Activated naive CD4-positive, alpha-beta T cell treated with anti-CD3 and anti-CD28 coated beads, Interleukin-2, amount 50 U/mL, for 72 hours (primary cell): ENCODE data around the gene FCHSD2. TPM values are rescaled to one million over a fixed set of nuclear protein-coding genes. Genes with fewer than 3 reads are reported as not detected.
"Not testable (repeated sequence)": the region's sequence is repeated elsewhere in the genome, so short reads cannot be mapped to it uniquely, and the experiment has no call there.

Experiments
- ATAC-seq, 2 donors: fragments of 150-1000 bp; cut with Tn5 transposase; 2 replicates each; pipeline ENCODE4 v1.10.0; 2021; ENCODE audit warnings: mild to moderate bottlenecking in 2 of 2, moderate library complexity in 2 of 2
- DNase-seq, 2 donors: peaks; one replicate each; pipeline ENCODE4 v3.0.0; 2021 to 2022; ENCODE audit warnings: low spot score in 2 of 2
- H3K27ac Mint-ChIP-seq, 2 donors: one replicate each; pipeline ENCODE4 v1.8.0; 2022; ENCODE audit warnings: mild to moderate bottlenecking in 2 of 2, mixed read lengths in 2 of 2
- H3K36me3 Mint-ChIP-seq, 2 donors: one replicate each; pipeline ENCODE4 v1.8.0; 2022; ENCODE audit warnings: mixed read lengths in 2 of 2
- H3K9me3 Mint-ChIP-seq, 2 donors: one replicate each; pipeline ENCODE4 v1.8.0; 2022; ENCODE audit warnings: mixed read lengths in 2 of 2
- total RNA-seq, 2 donors: library from RNA; stranded (reverse); gene quantifications; one replicate each; pipeline ENCODE4 v1.2.3, GENCODE V29; 2022

The FCHSD2 gene
- total RNA-seq, 2 donors from 2014 or later = 10.3 to 32.4 TPM

- no peaks in the 10 kb centered on the region for H3K36me3 Mint-ChIP-seq
- ATAC-seq (no peak), DNase-seq (no peak)
- H3K27ac Mint-ChIP-seq = peak overlapping the region in 1 of 2 donors; percentile 12
- no peaks in the 10 kb centered on the region for H3K9me3 Mint-ChIP-seq
Observed at GRCh38 chr11:72927380-72927779, 214.7 kb downstream of the FCHSD2 start.

GRCh38 chr11:72926076-72926475 is 216.0 kb downstream of the FCHSD2 start:
- Mint-ChIP-seq H3K27ac (peak overlapping the region in 1 of 2 donors; percentile 63), H3K9me3 (no peaks in the 10 kb centered on the region), H3K36me3 (no peaks in the 10 kb centered on the region)
- ATAC-seq (no peak), DNase-seq (no peak)

- H3K36me3 Mint-ChIP-seq = no peaks in the 10 kb centered on the region
- ATAC-seq (no peak), DNase-seq (no peak)
- no peaks in the 10 kb centered on the region for H3K9me3 Mint-ChIP-seq
- no peak overlapping the region for H3K27ac Mint-ChIP-seq
Observed at GRCh38 chr11:72925656-72926055, 216.5 kb downstream of the FCHSD2 start.

- Mint-ChIP-seq H3K9me3 (no peaks in the 10 kb centered on the region), H3K36me3 (no peaks in the 10 kb centered on the region), H3K27ac (no peak overlapping the region)
- ATAC-seq (no peak), DNase-seq (no peak)
Observed at GRCh38 chr11:72924568-72925190, 217.4 kb downstream of the FCHSD2 start.

GRCh38 chr11:72921028-72921716 is 220.9 kb downstream of the FCHSD2 start:
- no peaks in the 10 kb centered on the region for H3K9me3 Mint-ChIP-seq
- ATAC-seq (no peak), DNase-seq (no peak)
- no peak overlapping the region for H3K27ac Mint-ChIP-seq
- H3K36me3 Mint-ChIP-seq = no peaks in the 10 kb centered on the region

GRCh38 chr11:72920001-72920400 is 222.1 kb downstream of the FCHSD2 start:
- ATAC-seq (no peak), DNase-seq (no peak)
- Mint-ChIP-seq H3K9me3 (no peaks in the 10 kb centered on the region), H3K27ac (no peak overlapping the region), H3K36me3 (peaks cover 0 to 2% of the 10 kb centered on the region in 2 donors)

GRCh38 chr11:72918851-72919250 is 223.3 kb downstream of the FCHSD2 start:
- Mint-ChIP-seq H3K9me3 (no peaks in the 10 kb centered on the region), H3K27ac (no peak overlapping the region), H3K36me3 (peaks cover 0 to 13% of the 10 kb centered on the region in 2 donors)
- no peak for DNase-seq
- ATAC-seq = no peak

GRCh38 chr11:72912253-72912652 is 229.9 kb downstream of the FCHSD2 start:
- Mint-ChIP-seq H3K9me3 (peaks cover 20 to 21% of the 10 kb centered on the region in 2 donors), H3K36me3 (peaks cover 26 to 58% of the 10 kb centered on the region in 2 donors), H3K27ac (no peak overlapping the region)
- no peak for DNase-seq
- no peak for ATAC-seq

GRCh38 chr11:72909558-72910388 is 232.3 kb downstream of the FCHSD2 start:
- not testable (repeated sequence) for ATAC-seq, H3K27ac Mint-ChIP-seq, DNase-seq
- Mint-ChIP-seq H3K36me3 (peaks cover 26 to 54% of the 10 kb centered on the region in 2 donors), H3K9me3 (peaks cover 21 to 25% of the 10 kb centered on the region in 2 donors)

- Mint-ChIP-seq H3K9me3 (peaks cover 21 to 25% of the 10 kb centered on the region in 2 donors), H3K36me3 (peaks cover 26 to 39% of the 10 kb centered on the region in 2 donors), H3K27ac (no peak overlapping the region)
- DNase-seq = no peak
- ATAC-seq = no peak
Observed at GRCh38 chr11:72908032-72908676, 234.0 kb downstream of the FCHSD2 start.

GRCh38 chr11:72904016-72904415 is 238.1 kb downstream of the FCHSD2 start:
- Mint-ChIP-seq H3K36me3 (peaks cover 10 to 13% of the 10 kb centered on the region in 2 donors), H3K9me3 (peaks cover 9 to 14% of the 10 kb centered on the region in 2 donors), H3K27ac (no peak overlapping the region)
- no peak for DNase-seq
- ATAC-seq = no peak

- ATAC-seq (no peak), DNase-seq (no peak)
- Mint-ChIP-seq H3K36me3 (no peaks in the 10 kb centered on the region), H3K27ac (no peak overlapping the region), H3K9me3 (peaks cover 0 to 2% of the 10 kb centered on the region in 2 donors)
Observed at GRCh38 chr11:72901374-72901773, 240.7 kb downstream of the FCHSD2 start.

GRCh38 chr11:72900013-72900412 is 242.1 kb downstream of the FCHSD2 start:
- Mint-ChIP-seq H3K27ac (no peak overlapping the region), H3K9me3 (no peaks in the 10 kb centered on the region), H3K36me3 (no peaks in the 10 kb centered on the region)
- ATAC-seq (no peak), DNase-seq (no peak)

- ATAC-seq = no peak
- Mint-ChIP-seq H3K9me3 (no peaks in the 10 kb centered on the region), H3K27ac (no peak overlapping the region), H3K36me3 (no peaks in the 10 kb centered on the region)
- DNase-seq = no peak
Observed at GRCh38 chr11:72899238-72899637, 242.9 kb downstream of the FCHSD2 start.

GRCh38 chr11:72897506-72897905 is 244.6 kb downstream of the FCHSD2 start:
- ATAC-seq (no peak), DNase-seq (no peak)
- Mint-ChIP-seq H3K9me3 (no peaks in the 10 kb centered on the region), H3K27ac (no peak overlapping the region), H3K36me3 (no peaks in the 10 kb centered on the region)

- no peak for ATAC-seq
- no peak for DNase-seq
- no peak overlapping the region for H3K27ac Mint-ChIP-seq
- H3K9me3 Mint-ChIP-seq = no peaks in the 10 kb centered on the region
- H3K36me3 Mint-ChIP-seq = no peaks in the 10 kb centered on the region
Observed at GRCh38 chr11:72896431-72896830, 245.7 kb downstream of the FCHSD2 start.

- Mint-ChIP-seq H3K36me3 (no peaks in the 10 kb centered on the region), H3K9me3 (no peaks in the 10 kb centered on the region), H3K27ac (no peak overlapping the region)
- ATAC-seq (no peak), DNase-seq (no peak)
Observed at GRCh38 chr11:72890881-72891280, 251.2 kb downstream of the FCHSD2 start.
